H1 (cell line): ENCODE results near the gene YAF2. TPM values are rescaled to one million over a fixed set of nuclear protein-coding genes. Genes with fewer than 3 reads are reported as not detected.

ENCODE experiments used
- RNF2 ChIP-seq: fragments of 200-900, 300-1000 bp; sonication (generic); IDR thresholded peaks from 2 replicates; pipeline ENCODE4 v1.7.1; 2016; ENCODE audit warnings: borderline replicate concordance, low read depth, mild to moderate bottlenecking, antibody characterized with exemption, low read length; ENCODE audit not compliant: poor library complexity, severe bottlenecking; ENCODE audit errors: missing control alignments
- polyA plus RNA-seq, 7 experiments: library from polyadenylated mRNA; depleted of rRNA in 3 of 7; stranded (reverse) in 5 of 7; unstranded in 2 of 7; fragments of >200 nt in 5 of 7; fragments of 200-250 nt in 2 of 7; gene quantifications; 1 replicate in 5 of 7; 2 replicates in 1 of 7; 4 replicates in 1 of 7; pipeline versions ENCODE4 v1.2.1 to v1.2.3, GENCODE V29; 2011 to 2013; ENCODE audit warnings: missing spikeins in 2 of 7, mixed read lengths in 2 of 7
- total RNA-seq: library from RNA; stranded (reverse); fragmentation: NEBNext Ultra II Directional; extraction: Animal tissue kit (Norgen Biotek cat#: 25700); gene quantifications from 2 replicates; pipeline ENCODE4 v1.2.1, GENCODE V29; 2021

YAF2 gene
- total and polyA plus RNA-seq, 2 of the 8 experiments (the other 6 are each of a cell fraction or from before 2014, with no cell fraction given): 0.50 to 2.2 TPM

- TF ChIP-seq RNF2: no peak
- TF ChIP-seq, all 59 proteins: peak for 0
Observed at GRCh38 chr12:42124764-42125387, 113.2 kb downstream of the YAF2 start (continued).
